Endometrial microvascular endothelial cells (primary cell): ENCODE data around the gene ELMO1. TPM values are rescaled to one million over a fixed set of nuclear protein-coding genes. Genes with fewer than 3 reads are reported as not detected.

Experiments used
- in situ Hi-C: cut with HindIII; loops from 2 replicates; pipeline ENCODE4 v1.10.0; 2017; ENCODE audit warnings: low sequenced_read_pairs, low pct_unique_long_range_greater_than_20kb; ENCODE audit errors: inconsistent ontology term
- total RNA-seq: library from RNA; depleted of rRNA; stranded (reverse); fragments of >200 nt; gene quantifications from one replicate; pipeline ENCODE4 v1.2.3, GENCODE V29; 2015; ENCODE audit errors: inconsistent ontology term

Gene ELMO1
- total RNA-seq, 1 donor from 2014 or later, result 24.7 TPM

- in situ Hi-C loops, result no loop called here
These were observed 530.1 kb downstream of the ELMO1 start for GRCh38 chr7:36918591-36918990.

- in situ Hi-C loops, result no loop called here
These were observed 532.0 kb downstream of the ELMO1 start for GRCh38 chr7:36916619-36917018.

GRCh38 chr7:36916116-36916515 is 532.5 kb downstream of the ELMO1 start:
- in situ Hi-C loops, result no loop called here

- in situ Hi-C loops, result no loop called here
These were observed 536.9 kb downstream of the ELMO1 start for GRCh38 chr7:36911788-36912187.

GRCh38 chr7:36910859-36911258 is 537.8 kb downstream of the ELMO1 start:
- in situ Hi-C loops, result no loop called here

GRCh38 chr7:36910401-36910800 is 538.3 kb downstream of the ELMO1 start:
- in situ Hi-C loops, result no loop called here

- in situ Hi-C loops, result no loop called here
These were observed 541.6 kb downstream of the ELMO1 start for GRCh38 chr7:36906956-36907635.

GRCh38 chr7:36906448-36906847 is 542.2 kb downstream of the ELMO1 start:
- in situ Hi-C loops, result no loop called here

GRCh38 chr7:36905841-36906240 is 542.8 kb downstream of the ELMO1 start:
- in situ Hi-C loops, result no loop called here

GRCh38 chr7:36904802-36905201 is 543.9 kb downstream of the ELMO1 start:
- in situ Hi-C loops, result no loop called here

- in situ Hi-C loops, result no loop called here
These were observed 544.6 kb downstream of the ELMO1 start for GRCh38 chr7:36904101-36904500.

- in situ Hi-C loops, result no loop called here
These were observed 547.5 kb downstream of the ELMO1 start for GRCh38 chr7:36900988-36901710.

- in situ Hi-C loops, result no loop called here
These were observed 550.5 kb downstream of the ELMO1 start for GRCh38 chr7:36898186-36898585.

- in situ Hi-C loops, result no loop called here
These were observed 551.6 kb downstream of the ELMO1 start for GRCh38 chr7:36896956-36897590.

- in situ Hi-C loops, result no loop called here
These were observed 552.2 kb downstream of the ELMO1 start for GRCh38 chr7:36896418-36896817.

GRCh38 chr7:36895192-36895591 is 553.5 kb downstream of the ELMO1 start:
- in situ Hi-C loops, result no loop called here

- in situ Hi-C loops, result no loop called here
These were observed 554.5 kb downstream of the ELMO1 start for GRCh38 chr7:36894190-36894589.

- in situ Hi-C loops, result no loop called here
These were observed 559.5 kb downstream of the ELMO1 start for GRCh38 chr7:36889182-36889581.

GRCh38 chr7:36887969-36888368 is 560.7 kb downstream of the ELMO1 start:
- in situ Hi-C loops, result no loop called here

- in situ Hi-C loops, result no loop called here
These were observed 561.4 kb downstream of the ELMO1 start for GRCh38 chr7:36887233-36887632.
